H1 (cell line): ENCODE results near the gene LAPTM4A. TPM values are rescaled to one million over a fixed set of nuclear protein-coding genes. Genes with fewer than 3 reads are reported as not detected.

Source experiments
- CTCF ChIA-PET: fragments of 300-600 bp; sonication (Branson Sonifier 250); formaldehyde crosslinking; loops from one replicate; lab custom pipeline; 2021; ENCODE audit not compliant: partially characterized antibody; lab: Charles Lee
- POLR2A ChIA-PET: fragments of 300-600 bp; sonication (Branson Sonifier 250); formaldehyde crosslinking; loops from one replicate; lab custom pipeline; 2021; ENCODE audit warnings: inconsistent platforms; ENCODE audit not compliant: partially characterized antibody; lab: Charles Lee
- DNase-seq, 2 experiments: peaks; one replicate each; pipeline versions ENCODE4 v3.0.0 to v3.0.0-alpha.2; 2010 to 2022; ENCODE audit warnings: low spot score in 2 of 2, low read depth in 1 of 2, mixed read lengths in 1 of 2
- FAIRE-seq: peaks from 2 replicates; lab custom pipeline; 2011; peaks lifted over from hg19 to GRCh38; lab: Jason Lieb, UNC
- H2AFZ ChIP-seq: 2 replicates; pipeline ENCODE4 v1.8.1; 2012; ENCODE audit warnings: low read length, inconsistent platforms
- H2AK5ac ChIP-seq: 2 replicates; pipeline ENCODE4 v1.6.1; 2013; ENCODE audit warnings: low read depth, low read length
- H2BK120ac ChIP-seq: replicated peaks from 2 replicates; pipeline ENCODE3; 2013; ENCODE audit warnings: low read depth, low read length, inconsistent platforms
- H2BK12ac ChIP-seq: 2 replicates; pipeline ENCODE4 v1.6.1; 2013; ENCODE audit warnings: low read depth, low read length
- H2BK15ac ChIP-seq: 2 replicates; pipeline ENCODE4 v1.6.1; 2013; ENCODE audit warnings: low read length
- H2BK20ac ChIP-seq: 2 replicates; pipeline ENCODE4 v1.6.1; 2013; ENCODE audit warnings: low read length
- H2BK5ac ChIP-seq: 2 replicates; pipeline ENCODE4 v1.6.1; 2013; ENCODE audit warnings: low read depth, low read length
- H3K14ac ChIP-seq: 2 replicates; pipeline ENCODE4 v1.6.1; 2013; ENCODE audit warnings: inconsistent platforms; ENCODE audit not compliant: insufficient read length
- H3K18ac ChIP-seq: 2 replicates; pipeline ENCODE4 v1.6.1; 2013; ENCODE audit warnings: low read length; ENCODE audit errors: extremely low read depth
- H3K23ac ChIP-seq: 2 replicates; pipeline ENCODE4 v1.6.1; 2013; ENCODE audit warnings: inconsistent platforms; ENCODE audit not compliant: insufficient read length
- H3K23me2 ChIP-seq: 2 replicates; pipeline ENCODE4 v1.6.1; 2013; ENCODE audit warnings: low read depth, low read length
- H3K27ac ChIP-seq: 2 replicates; pipeline ENCODE4 v1.6.1; 2011; ENCODE audit warnings: low read depth, low read length, inconsistent platforms
- H3K27me3 ChIP-seq, 4 experiments: replicated peaks in 1 of 4; 1 replicate in 1 of 4; 2 replicates in 3 of 4; pipeline versions ENCODE4 v1.6.1 to v1.8.1; 2011 to 2013; ENCODE audit warnings: low read length in 3 of 4, mild to moderate bottlenecking in 3 of 4, inconsistent platforms in 2 of 4, mixed read lengths in 2 of 4, moderate library complexity in 1 of 4; ENCODE audit not compliant: control insufficient read depth in 3 of 4, insufficient read depth in 3 of 4; ENCODE audit errors: extremely low read depth in 1 of 4
- H3K36me3 ChIP-seq, 4 experiments: 2 replicates each; pipeline versions ENCODE4 v1.6.1 to v1.8.1; 2011 to 2013; ENCODE audit warnings: mild to moderate bottlenecking in 4 of 4, low read length in 3 of 4, moderate library complexity in 2 of 4, control low read depth in 1 of 4, inconsistent platforms in 1 of 4; ENCODE audit not compliant: insufficient read depth in 4 of 4, control insufficient read depth in 2 of 4
- H3K4ac ChIP-seq: replicated peaks from 2 replicates; pipeline ENCODE3; 2013; ENCODE audit warnings: low read length, low read depth, mixed read lengths, inconsistent platforms; ENCODE audit not compliant: insufficient read length
- H3K4me1 ChIP-seq, 4 experiments: replicated peaks in 1 of 4; 1 replicate in 1 of 4; 2 replicates in 3 of 4; pipeline versions ENCODE4 v1.6.1 to v1.8.1; 2011 to 2013; ENCODE audit warnings: low read length in 3 of 4, inconsistent platforms in 2 of 4, mixed read lengths in 1 of 4; ENCODE audit not compliant: insufficient read depth in 4 of 4, control insufficient read depth in 3 of 4
- H3K4me2 ChIP-seq, 2 experiments: 2 replicates each; pipeline versions ENCODE4 v1.6.1 to v1.8.1; 2011 to 2013; ENCODE audit warnings: low read depth in 2 of 2, low read length in 2 of 2, control low read depth in 1 of 2, inconsistent platforms in 1 of 2, mild to moderate bottlenecking in 1 of 2; ENCODE audit not compliant: insufficient read depth in 1 of 2
- H3K4me3 ChIP-seq, 4 experiments: fragments of 200-600, 300-600 bp in 1 of 4; sonication (generic), shearing (Covaris generic), sonication (Bioruptor Twin) in 1 of 4; 2 replicates each; pipeline versions ENCODE4 v1.5.1 to v1.8.1; 2011 to 2016; ENCODE audit warnings: low read length in 4 of 4, low read depth in 3 of 4, control low read depth in 2 of 4, inconsistent platforms in 2 of 4, mild to moderate bottlenecking in 2 of 4, mixed read lengths in 1 of 4, moderate library complexity in 1 of 4; ENCODE audit not compliant: insufficient read depth in 2 of 4; ENCODE audit errors: extremely low read depth in 1 of 4
- H3K56ac ChIP-seq: replicated peaks from 2 replicates; pipeline ENCODE3; 2013; ENCODE audit warnings: low read depth, mild to moderate bottlenecking, mixed read lengths, low read length, inconsistent platforms; ENCODE audit not compliant: insufficient read length
- H3K79me1 ChIP-seq: 2 replicates; pipeline ENCODE4 v1.6.1; 2013; ENCODE audit warnings: low read depth, low read length, control low read depth
- H3K79me2 ChIP-seq, 2 experiments: 2 replicates each; pipeline versions ENCODE4 v1.6.1 to v1.8.1; 2012 to 2013; ENCODE audit warnings: low read length in 2 of 2, mild to moderate bottlenecking in 2 of 2, inconsistent platforms in 1 of 2; ENCODE audit not compliant: insufficient read depth in 2 of 2, control insufficient read depth in 1 of 2
- H3K9ac ChIP-seq, 4 experiments: replicated peaks in 1 of 4; 1 replicate in 1 of 4; 2 replicates in 3 of 4; pipeline versions ENCODE4 v1.6.1 to v1.8.1; 2011 to 2013; ENCODE audit warnings: low read depth in 3 of 4, low read length in 3 of 4, control low read depth in 2 of 4, mild to moderate bottlenecking in 2 of 4, moderate library complexity in 2 of 4, inconsistent platforms in 1 of 4; ENCODE audit errors: extremely low read depth in 1 of 4
- H3K9me3 ChIP-seq, 2 experiments: 2 replicates each; pipeline versions ENCODE4 v1.6.1 to v1.8.1; 2012 to 2013; ENCODE audit warnings: mild to moderate bottlenecking in 2 of 2, moderate library complexity in 2 of 2, control low read depth in 1 of 2, inconsistent platforms in 1 of 2, low read depth in 1 of 2, low read length in 1 of 2, mixed read lengths in 1 of 2; ENCODE audit not compliant: insufficient read depth in 2 of 2
- H4K20me1 ChIP-seq, 2 experiments: replicated peaks in 1 of 2; 2 replicates each; pipeline versions ENCODE3 to v1.8.1; 2011 to 2013; ENCODE audit warnings: inconsistent platforms in 2 of 2, low read length in 2 of 2, mild to moderate bottlenecking in 1 of 2; ENCODE audit not compliant: insufficient read depth in 2 of 2, control insufficient read depth in 1 of 2
- H4K5ac ChIP-seq: 2 replicates; pipeline ENCODE4 v1.6.1; 2013; ENCODE audit warnings: low read length, low read depth, mixed read lengths, inconsistent platforms; ENCODE audit not compliant: insufficient read length
- H4K8ac ChIP-seq: 2 replicates; pipeline ENCODE4 v1.8.0; 2013; ENCODE audit warnings: mild to moderate bottlenecking, moderate library complexity, low read length, inconsistent platforms; ENCODE audit not compliant: insufficient read depth; ENCODE audit errors: extremely low read depth
- H4K91ac ChIP-seq: replicated peaks from 2 replicates; pipeline ENCODE3; 2013; ENCODE audit warnings: low read length, mixed read lengths, inconsistent platforms; ENCODE audit not compliant: insufficient read length
- CEBPB ChIP-seq: IDR thresholded peaks from 2 replicates; pipeline ENCODE4 v1.6.1; 2012; ENCODE audit warnings: low read depth, low read length
- RFX5 ChIP-seq: IDR thresholded peaks from 2 replicates; pipeline ENCODE4 v1.6.1; 2011; ENCODE audit warnings: low read depth, low read length, improper control_type of control experiment, borderline replicate concordance
- RNF2 ChIP-seq: fragments of 200-900, 300-1000 bp; sonication (generic); IDR thresholded peaks from 2 replicates; pipeline ENCODE4 v1.7.1; 2016; ENCODE audit warnings: borderline replicate concordance, low read depth, mild to moderate bottlenecking, antibody characterized with exemption, low read length; ENCODE audit not compliant: poor library complexity, severe bottlenecking; ENCODE audit errors: missing control alignments
- RXRA ChIP-seq: IDR thresholded peaks from 2 replicates; pipeline ENCODE4 v1.6.1; 2011; ENCODE audit warnings: low read depth, mild to moderate bottlenecking, low read length, moderate library complexity; ENCODE audit not compliant: insufficient read depth
- SAP30 ChIP-seq: fragments of 300-600 bp; sonication (generic); IDR thresholded peaks from 2 replicates; pipeline ENCODE4 v1.7.1; 2012; ENCODE audit warnings: low read length, moderate library complexity, mild to moderate bottlenecking, inconsistent platforms; ENCODE audit not compliant: insufficient read depth, insufficient replicate concordance
- WGBS, 2 experiments: shearing (Covaris generic) in 1 of 2; methylation state at CpG; one replicate each; pipeline versions ENCODE4 v1.1.6 to v1.1.7; 2013 to 2015; ENCODE audit warnings: low lambda C conversion rate in 2 of 2, mixed read lengths in 2 of 2, inconsistent platforms in 1 of 2, low coverage in 1 of 2, missing lambda C conversion rate in 1 of 2; ENCODE audit not compliant: insufficient replicate concordance in 2 of 2, insufficient coverage in 1 of 2, insufficient read length in 1 of 2; ENCODE audit errors: extremely low coverage in 1 of 2, missing lambda C conversion rate in 1 of 2; 5-methylcytosine and 5-hydroxymethylcytosine counted together
- polyA plus RNA-seq, 7 experiments: library from polyadenylated mRNA; depleted of rRNA in 3 of 7; stranded (reverse) in 5 of 7; unstranded in 2 of 7; fragments of >200 nt in 5 of 7; fragments of 200-250 nt in 2 of 7; gene quantifications; 1 replicate in 5 of 7; 2 replicates in 1 of 7; 4 replicates in 1 of 7; pipeline versions ENCODE4 v1.2.1 to v1.2.3, GENCODE V29; 2011 to 2013; ENCODE audit warnings: missing spikeins in 2 of 7, mixed read lengths in 2 of 7
- total RNA-seq: library from RNA; stranded (reverse); fragmentation: NEBNext Ultra II Directional; extraction: Animal tissue kit (Norgen Biotek cat#: 25700); gene quantifications from 2 replicates; pipeline ENCODE4 v1.2.1, GENCODE V29; 2021
- TF ChIP-seq, protein P1 (sequence below), 3 experiments: IDR thresholded peaks; 1 replicate in 2 of 3; 2 replicates in 1 of 3; pipeline versions ENCODE4 v1.5.1 to v1.6.1; 2011; ENCODE audit warnings: low read length in 3 of 3, mild to moderate bottlenecking in 3 of 3, inconsistent platforms in 2 of 3, low read depth in 1 of 3, moderate library complexity in 1 of 3; ENCODE audit not compliant: insufficient read depth in 1 of 3; ENCODE audit errors: control extremely low read depth in 1 of 3

LAPTM4A gene
- total and polyA plus RNA-seq, 2 of the 8 experiments (the other 6 are each of a cell fraction or from before 2014, with no cell fraction given): 193 to 419 TPM

GRCh38 chr2:20042531-20042930 lies 8.9 kb downstream of the LAPTM4A start:
- Histone ChIP-seq H3K36me3 (peaks cover 2 to 26% (median 17%) of the 10 kb centered on the region in 4 experiments; a peak in 7 of 8 replicates), H4K5ac (no peak overlapping the region), H2BK12ac (no peak overlapping the region), H3K14ac (no peak overlapping the region), H3K9me3 (no peaks in the 10 kb centered on the region), H3K4ac (no peak overlapping the region), H3K79me2 (peaks cover 10 to 68% of the 10 kb centered on the region in 2 experiments), H4K91ac (no peak overlapping the region), H3K9ac (no peak overlapping the region), H4K20me1 (peaks cover 3 to 4% of the 10 kb centered on the region in 2 experiments), H3K56ac (no peak overlapping the region), H2BK20ac (no peak overlapping the region), H2AK5ac (no peak overlapping the region), H3K23me2 (no peaks in the 10 kb centered on the region), H3K18ac (no peak overlapping the region), H3K4me2 (no peak overlapping the region; a peak in 1 of 4 replicates)
- WGBS, 2 experiments: 38% methylated on average over 2 of the region's 2 CpGs; no CpG with 5 or more reads in 1 of the 2 experiments
- FAIRE-seq: no peak
- TF ChIP-seq CEBPB: no peak
- TF ChIP-seq RXRA: no peak
- no peak for TF ChIP-seq SAP30
- no peak for TF ChIP-seq RFX5
- no peak for TF ChIP-seq RNF2
- TF ChIP-seq, protein P1, sequence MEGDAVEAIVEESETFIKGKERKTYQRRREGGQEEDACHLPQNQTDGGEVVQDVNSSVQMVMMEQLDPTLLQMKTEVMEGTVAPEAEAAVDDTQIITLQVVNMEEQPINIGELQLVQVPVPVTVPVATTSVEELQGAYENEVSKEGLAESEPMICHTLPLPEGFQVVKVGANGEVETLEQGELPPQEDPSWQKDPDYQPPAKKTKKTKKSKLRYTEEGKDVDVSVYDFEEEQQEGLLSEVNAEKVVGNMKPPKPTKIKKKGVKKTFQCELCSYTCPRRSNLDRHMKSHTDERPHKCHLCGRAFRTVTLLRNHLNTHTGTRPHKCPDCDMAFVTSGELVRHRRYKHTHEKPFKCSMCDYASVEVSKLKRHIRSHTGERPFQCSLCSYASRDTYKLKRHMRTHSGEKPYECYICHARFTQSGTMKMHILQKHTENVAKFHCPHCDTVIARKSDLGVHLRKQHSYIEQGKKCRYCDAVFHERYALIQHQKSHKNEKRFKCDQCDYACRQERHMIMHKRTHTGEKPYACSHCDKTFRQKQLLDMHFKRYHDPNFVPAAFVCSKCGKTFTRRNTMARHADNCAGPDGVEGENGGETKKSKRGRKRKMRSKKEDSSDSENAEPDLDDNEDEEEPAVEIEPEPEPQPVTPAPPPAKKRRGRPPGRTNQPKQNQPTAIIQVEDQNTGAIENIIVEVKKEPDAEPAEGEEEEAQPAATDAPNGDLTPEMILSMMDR (IDR thresholded peaks at IDR 0.05; ENCODE audit: control extremely low read depth in 1 of 3, insufficient read depth in 1 of 3, low read depth in 1 of 3, low read length in 3 of 3): no peak
- TF ChIP-seq, all 59 proteins: peak for 0
- H3K79me1 ChIP-seq: peaks cover 3% of the 10 kb centered on the region; the same call in 1 of the 2 replicates
- H2BK15ac ChIP-seq: no peak overlapping the region
- no peak overlapping the region for H2BK5ac ChIP-seq
- no peak overlapping the region for H3K27ac ChIP-seq
- H2AFZ ChIP-seq: no peak overlapping the region
- H3K4me1 ChIP-seq: 0 out of 7 replicates have a peak, but pooled peaks cover 0 to 2% (median 0%) of the 10 kb centered on the region in 4 experiments
- no peak overlapping the region for H3K23ac ChIP-seq
- ChIA-PET CTCF (interaction anchor here (1.7 to 4.8 kb wide), 4 partner anchors 9 to 55 kb away, joined by 3 to 35 read pairs (median 12); partner anchors contain the start of gene LAPTM4A), POLR2A (interaction anchor here (1.1 to 1.7 kb wide), 2 partner anchors 8 to 14 kb away, joined by 4 to 7 read pairs; no protein-coding TSS in a partner anchor)
- no peak for DNase-seq
- H2BK120ac ChIP-seq: no peak overlapping the region
- H3K27me3 ChIP-seq: no peaks in the 10 kb centered on the region
- H3K4me3 ChIP-seq: no peak overlapping the region
- no peak overlapping the region for H4K8ac ChIP-seq
